IMR-90 (cell line): ENCODE data around the gene RPL36A. TPM values are rescaled to one million over a fixed set of nuclear protein-coding genes. Genes with fewer than 3 reads are reported as not detected.

ENCODE experiments used
- ATAC-seq: fragments of 200-7000 bp; cut with Tn5 transposase; 2 replicates; pipeline ENCODE4 v1.9.1; 2020; ENCODE audit warnings: low read depth, mild to moderate bottlenecking, moderate library complexity
- BruUV-seq: library from RNA; stranded (reverse); fragments of 400-500 nt; replicated peaks from 2 replicates; lab custom pipeline; 2021; lab: Mats Ljungman, UMichigan
- CTCF ChIA-PET: fragments of 300-600 bp; formaldehyde crosslinking; extraction: SDS; loops from one replicate; lab custom pipeline; 2021; ENCODE audit warnings: antibody characterized with exemption; lab: Yijun Ruan, JAX
- POLR2A ChIA-PET: fragments of 300-600 bp; sonication (Branson Sonifier 250); formaldehyde crosslinking; loops from one replicate; lab custom pipeline; 2022; ENCODE audit warnings: antibody characterized with exemption; ENCODE audit not compliant: unreplicated experiment; lab: Charles Lee
- DNase-seq: peaks from one replicate; pipeline ENCODE4 v3.0.0; 2013
- H2AFZ ChIP-seq: replicated peaks from 2 replicates; pipeline ENCODE3; 2013; ENCODE audit warnings: low read length, mild to moderate bottlenecking; ENCODE audit not compliant: poor library complexity
- H2AK5ac ChIP-seq: 2 replicates; pipeline ENCODE4 v1.6.1; 2013; ENCODE audit warnings: low read depth, low read length, inconsistent platforms
- H2AK9ac ChIP-seq: replicated peaks from 2 replicates; pipeline ENCODE3; 2013; ENCODE audit warnings: mild to moderate bottlenecking, low read depth, low read length, moderate library complexity; ENCODE audit not compliant: poor library complexity
- H2BK120ac ChIP-seq: 2 replicates; pipeline ENCODE4 v1.6.1; 2013; ENCODE audit warnings: low read depth, low read length, inconsistent platforms
- H2BK15ac ChIP-seq: 3 replicates; pipeline ENCODE4 v1.6.1; 2013; ENCODE audit warnings: low read depth, low read length, inconsistent platforms
- H2BK20ac ChIP-seq: 2 replicates; pipeline ENCODE4 v1.6.1; 2013; ENCODE audit warnings: low read depth, mild to moderate bottlenecking, inconsistent platforms, low read length, moderate library complexity
- H2BK5ac ChIP-seq: 2 replicates; pipeline ENCODE4 v1.6.1; 2013; ENCODE audit warnings: mild to moderate bottlenecking, low read depth, low read length, inconsistent platforms; ENCODE audit not compliant: poor library complexity, severe bottlenecking
- H3K14ac ChIP-seq: replicated peaks from 2 replicates; pipeline ENCODE4 v1.6.1; 2013; ENCODE audit warnings: low read depth, low read length, inconsistent platforms
- H3K18ac ChIP-seq: 2 replicates; pipeline ENCODE4 v1.6.1; 2013; ENCODE audit warnings: low read depth, low read length, control low read depth
- H3K23ac ChIP-seq: 2 replicates; pipeline ENCODE4 v1.6.1; 2013; ENCODE audit warnings: low read depth, low read length, inconsistent platforms
- H3K27ac ChIP-seq: 2 replicates; pipeline ENCODE4 v1.5.1; 2013; ENCODE audit warnings: mild to moderate bottlenecking, control low read depth, low read length; ENCODE audit not compliant: insufficient read depth
- H3K27me3 ChIP-seq: 2 replicates; pipeline ENCODE4 v1.6.1; 2013; ENCODE audit warnings: low read length; ENCODE audit not compliant: control insufficient read depth, insufficient read depth
- H3K36me3 ChIP-seq: 2 replicates; pipeline ENCODE4 v1.6.1; 2013; ENCODE audit warnings: low read length, mixed read lengths; ENCODE audit not compliant: control insufficient read depth, insufficient read depth
- H3K4ac ChIP-seq: 2 replicates; pipeline ENCODE4 v1.6.1; 2013; ENCODE audit warnings: low read depth, low read length, inconsistent platforms
- H3K4me1 ChIP-seq: 2 replicates; pipeline ENCODE4 v1.6.1; 2013; ENCODE audit warnings: low read length, mixed read lengths; ENCODE audit not compliant: control insufficient read depth, insufficient read depth
- H3K4me2 ChIP-seq: 2 replicates; pipeline ENCODE4 v1.6.1; 2013; ENCODE audit warnings: low read depth, mild to moderate bottlenecking, control low read depth, low read length, moderate library complexity
- H3K4me3 ChIP-seq: 2 replicates; pipeline ENCODE4 v1.5.1; 2013; ENCODE audit warnings: low read depth, mild to moderate bottlenecking, control low read depth, low read length, moderate library complexity; ENCODE audit not compliant: insufficient read depth
- H3K56ac ChIP-seq: 2 replicates; pipeline ENCODE4 v1.6.1; 2013; ENCODE audit warnings: low read length, inconsistent platforms; ENCODE audit not compliant: insufficient read depth; ENCODE audit errors: extremely low read depth
- H3K79me1 ChIP-seq, 2 experiments: 2 replicates each; pipeline ENCODE4 v1.6.1; 2013; ENCODE audit warnings: low read length in 2 of 2, inconsistent platforms in 1 of 2, low read depth in 1 of 2
- H3K9ac ChIP-seq: 2 replicates; pipeline ENCODE4 v1.6.1; 2013; ENCODE audit warnings: low read depth, low read length, control low read depth
- H3K9me1 ChIP-seq: 2 replicates; pipeline ENCODE4 v1.6.1; 2013; ENCODE audit warnings: low read length, inconsistent platforms; ENCODE audit not compliant: insufficient read depth
- H3K9me3 ChIP-seq: 2 replicates; pipeline ENCODE4 v1.6.1; 2013; ENCODE audit warnings: low read length; ENCODE audit not compliant: control insufficient read depth, insufficient read depth
- H4K20me1 ChIP-seq: 2 replicates; pipeline ENCODE4 v1.6.1; 2013; ENCODE audit warnings: low read length, inconsistent platforms; ENCODE audit not compliant: insufficient read depth
- H4K5ac ChIP-seq: 2 replicates; pipeline ENCODE4 v1.6.1; 2013; ENCODE audit warnings: mild to moderate bottlenecking, low read depth, low read length, control low read depth
- H4K8ac ChIP-seq, 2 experiments: 2 replicates each; pipeline ENCODE4 v1.6.1; 2013; ENCODE audit warnings: low read depth in 2 of 2, low read length in 2 of 2, control low read depth in 1 of 2, inconsistent platforms in 1 of 2
- H4K91ac ChIP-seq: 2 replicates; pipeline ENCODE4 v1.6.1; 2013; ENCODE audit warnings: low read depth, low read length, inconsistent platforms; ENCODE audit not compliant: insufficient read depth
- BHLHE40 ChIP-seq: fragments of 150-350 bp; IDR thresholded peaks from 2 replicates; pipeline ENCODE4 v1.6.1; 2016; ENCODE audit warnings: mild to moderate bottlenecking, low read depth, low read length
- CEBPB ChIP-seq: IDR thresholded peaks from 2 replicates; pipeline ENCODE4 v1.6.1; 2012; ENCODE audit warnings: low read depth, low read length, improper control_type of control experiment
- CHD1 ChIP-seq: IDR thresholded peaks from 2 replicates; pipeline ENCODE4 v1.6.1; 2012; ENCODE audit warnings: low read depth, low read length, improper control_type of control experiment
- FOS ChIP-seq: fragments of 150-350 bp; IDR thresholded peaks from 2 replicates; pipeline ENCODE4 v1.6.1; 2016; ENCODE audit warnings: low read depth, low read length
- MAFK ChIP-seq: IDR thresholded peaks from 2 replicates; pipeline ENCODE4 v1.6.1; 2012; ENCODE audit warnings: low read depth, low read length, improper control_type of control experiment
- MAZ ChIP-seq: IDR thresholded peaks from 2 replicates; pipeline ENCODE4 v1.6.1; 2012; ENCODE audit warnings: low read depth, mild to moderate bottlenecking, low read length, improper control_type of control experiment, moderate library complexity, borderline replicate concordance
- MXI1 ChIP-seq: IDR thresholded peaks from 2 replicates; pipeline ENCODE4 v1.6.1; 2012; ENCODE audit warnings: low read depth, mild to moderate bottlenecking, low read length, moderate library complexity, borderline replicate concordance
- NFE2L2 ChIP-seq: fragments of 150-350 bp; IDR thresholded peaks from 2 replicates; pipeline ENCODE4 v1.6.1; 2016; ENCODE audit warnings: low read depth, mild to moderate bottlenecking, low read length
- POLR2A ChIP-seq: IDR thresholded peaks from 2 replicates; pipeline ENCODE4 v1.6.1; 2012; ENCODE audit warnings: mild to moderate bottlenecking, low read depth, low read length
- RAD21 ChIP-seq: IDR thresholded peaks from 2 replicates; pipeline ENCODE4 v1.6.1; 2012; ENCODE audit warnings: low read length, improper control_type of control experiment
- RCOR1 ChIP-seq: IDR thresholded peaks from 2 replicates; pipeline ENCODE4 v1.6.1; 2012; ENCODE audit warnings: mild to moderate bottlenecking, low read length, improper control_type of control experiment; ENCODE audit not compliant: insufficient replicate concordance
- RFX5 ChIP-seq: IDR thresholded peaks from 2 replicates; pipeline ENCODE4 v1.8.0; 2012; ENCODE audit warnings: low read depth, mild to moderate bottlenecking, low read length, moderate library complexity
- SMC3 ChIP-seq: fragments of 150-350 bp; IDR thresholded peaks from 2 replicates; pipeline ENCODE4 v1.6.1; 2016; ENCODE audit warnings: low read depth, mild to moderate bottlenecking, antibody characterized with exemption, low read length, moderate library complexity
- WGBS, 2 experiments: methylation state at CpG; one replicate each; pipeline versions ENCODE4 v1.1.5 to v1.1.7; 2013; ENCODE audit warnings: missing lambda C conversion rate in 2 of 2; ENCODE audit not compliant: insufficient read length in 1 of 2; ENCODE audit errors: extremely low coverage in 2 of 2; 5-methylcytosine and 5-hydroxymethylcytosine counted together
- dilution Hi-C: fragments of 300-500 bp; cut with HindIII; formaldehyde crosslinking; loops from one replicate; pipeline ENCODE4 v1.14.3; 2018; ENCODE audit warnings: low sequenced_read_pairs; ENCODE audit not compliant: unreplicated experiment
- in situ Hi-C: fragments of 300-500 bp; cut with MboI; formaldehyde crosslinking; loops from 3 replicates; pipeline ENCODE4 v1.14.3; 2019; ENCODE audit warnings: low sequenced_read_pairs, inconsistent platforms, mixed read lengths
- intact Hi-C: fragments of 100-400 bp; cut with micrococcal nuclease; formaldehyde crosslinking; loops from 2 replicates; pipeline ENCODE4 v1.10.0; 2022
- polyA plus RNA-seq, 3 experiments: library from polyadenylated mRNA; depleted of rRNA; stranded (reverse); fragments of >200 nt; gene quantifications; 2 replicates each; pipeline ENCODE4 v1.2.3, GENCODE V29; 2012; ENCODE audit warnings: low replicate concordance in 1 of 3
- total RNA-seq: library from RNA; depleted of rRNA; stranded (reverse); fragments of >200 nt; gene quantifications from 2 replicates; pipeline ENCODE4 v1.2.3, GENCODE V29; 2012
- TF ChIP-seq, protein P1 (sequence below): conservative IDR thresholded peaks from 2 replicates; pipeline ENCODE4 v1.5.1; 2012; ENCODE audit warnings: mild to moderate bottlenecking, low read depth, low read length, improper control_type of control experiment
- TF ChIP-seq, protein P2 (sequence below): fragments of 150-350 bp; IDR thresholded peaks from 2 replicates; pipeline ENCODE4 v1.6.1; 2016; ENCODE audit warnings: low read depth, mild to moderate bottlenecking, low read length, moderate library complexity, borderline replicate concordance
- TF ChIP-seq, protein P3 (sequence below): fragments of 150-350 bp; IDR thresholded peaks from 2 replicates; pipeline ENCODE4 v1.6.1; 2017; ENCODE audit warnings: mild to moderate bottlenecking, antibody characterized with exemption, low read length, low read depth

RPL36A gene
- total and polyA plus RNA-seq, 2 of the 4 experiments (the other 2 are of a cell fraction) = 677 to 2,412 TPM

DNA sequence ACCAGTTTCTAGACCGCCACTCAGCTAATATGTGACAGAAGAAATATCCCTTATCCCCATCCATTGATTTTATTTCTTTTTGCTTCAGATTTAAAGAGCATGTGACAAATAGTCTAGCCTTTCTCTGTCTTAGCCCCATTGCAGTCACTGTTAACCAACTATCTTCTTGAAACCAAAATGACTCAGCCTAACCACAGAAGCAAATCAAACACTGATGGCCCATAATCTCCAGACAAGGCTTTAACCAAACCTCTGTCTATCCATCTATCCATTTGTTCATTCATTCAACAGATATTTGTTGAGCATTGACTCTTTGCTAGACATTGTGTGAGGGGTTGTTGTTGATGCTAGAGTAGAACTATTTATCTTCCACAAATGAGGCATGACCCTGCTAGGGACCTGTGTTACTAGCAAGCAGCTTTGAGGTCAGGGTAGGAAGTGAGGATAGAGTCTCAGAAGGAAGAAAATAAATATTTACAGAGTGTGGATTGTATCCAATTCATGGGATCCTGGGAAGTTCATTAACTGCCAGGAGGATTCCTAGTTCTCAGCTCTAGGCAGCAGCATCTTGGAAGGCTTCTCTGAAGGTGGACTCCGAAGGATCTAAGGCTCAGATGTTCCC lies 39.8 kb downstream of the RPL36A start:
- no TSS peak for BruUV-seq
- no CpG with 5 or more reads among the region's 2 CpGs for WGBS, 2 experiments

More for the DNA sequence above, 39.8 kb downstream of the RPL36A start:
- no peak overlapping the region for H4K5ac ChIP-seq
- H3K23ac ChIP-seq = no peak overlapping the region
- no peaks in the 10 kb centered on the region for H4K20me1 ChIP-seq
- no peaks in the 10 kb centered on the region for H3K9me1 ChIP-seq
- dilution Hi-C loops (no loop called here), in situ Hi-C loops (no loop called here), intact Hi-C loops (no loop called here)
- no peak overlapping the region for H3K4me3 ChIP-seq
- H3K79me1 ChIP-seq = no peaks in the 10 kb centered on the region
- H4K91ac ChIP-seq = no peak overlapping the region
- no peaks in the 10 kb centered on the region for H3K36me3 ChIP-seq
- no peak overlapping the region for H2AK9ac ChIP-seq
- H2BK20ac ChIP-seq = no peak overlapping the region
- no peak overlapping the region for H2AK5ac ChIP-seq
- no peak overlapping the region for H3K56ac ChIP-seq
- CTCF ChIA-PET = interaction anchor here (1.0 kb wide), 1 partner anchor 14 kb away, joined by 3 read pairs; no protein-coding TSS in a partner anchor
- H3K14ac ChIP-seq = no peak overlapping the region
- H3K27me3 ChIP-seq = no peaks in the 10 kb centered on the region
- peak overlapping the region; percentile 38 for H2BK5ac ChIP-seq
- no peaks in the 10 kb centered on the region; the same call in 1 of the 2 replicates for H3K9me3 ChIP-seq
- peaks cover 2% of the 10 kb centered on the region; the same call in 1 of the 2 replicates for H3K4me1 ChIP-seq
- no peak overlapping the region; the same call in 1 of the 2 replicates for H3K4ac ChIP-seq
- no peak overlapping the region for H3K9ac ChIP-seq
- TF ChIP-seq NFE2L2 (no peak), MAFK (no peak), FOS (no peak), MAZ (no peak), BHLHE40 (no peak), CHD1 (no peak), SMC3 (no peak), RAD21 (no peak), RFX5 (no peak), MXI1 (no peak), CEBPB (no peak), POLR2A (no peak), RCOR1 (no peak)
- TF ChIP-seq, protein P1, sequence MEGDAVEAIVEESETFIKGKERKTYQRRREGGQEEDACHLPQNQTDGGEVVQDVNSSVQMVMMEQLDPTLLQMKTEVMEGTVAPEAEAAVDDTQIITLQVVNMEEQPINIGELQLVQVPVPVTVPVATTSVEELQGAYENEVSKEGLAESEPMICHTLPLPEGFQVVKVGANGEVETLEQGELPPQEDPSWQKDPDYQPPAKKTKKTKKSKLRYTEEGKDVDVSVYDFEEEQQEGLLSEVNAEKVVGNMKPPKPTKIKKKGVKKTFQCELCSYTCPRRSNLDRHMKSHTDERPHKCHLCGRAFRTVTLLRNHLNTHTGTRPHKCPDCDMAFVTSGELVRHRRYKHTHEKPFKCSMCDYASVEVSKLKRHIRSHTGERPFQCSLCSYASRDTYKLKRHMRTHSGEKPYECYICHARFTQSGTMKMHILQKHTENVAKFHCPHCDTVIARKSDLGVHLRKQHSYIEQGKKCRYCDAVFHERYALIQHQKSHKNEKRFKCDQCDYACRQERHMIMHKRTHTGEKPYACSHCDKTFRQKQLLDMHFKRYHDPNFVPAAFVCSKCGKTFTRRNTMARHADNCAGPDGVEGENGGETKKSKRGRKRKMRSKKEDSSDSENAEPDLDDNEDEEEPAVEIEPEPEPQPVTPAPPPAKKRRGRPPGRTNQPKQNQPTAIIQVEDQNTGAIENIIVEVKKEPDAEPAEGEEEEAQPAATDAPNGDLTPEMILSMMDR = no peak
- TF ChIP-seq, protein P2, sequence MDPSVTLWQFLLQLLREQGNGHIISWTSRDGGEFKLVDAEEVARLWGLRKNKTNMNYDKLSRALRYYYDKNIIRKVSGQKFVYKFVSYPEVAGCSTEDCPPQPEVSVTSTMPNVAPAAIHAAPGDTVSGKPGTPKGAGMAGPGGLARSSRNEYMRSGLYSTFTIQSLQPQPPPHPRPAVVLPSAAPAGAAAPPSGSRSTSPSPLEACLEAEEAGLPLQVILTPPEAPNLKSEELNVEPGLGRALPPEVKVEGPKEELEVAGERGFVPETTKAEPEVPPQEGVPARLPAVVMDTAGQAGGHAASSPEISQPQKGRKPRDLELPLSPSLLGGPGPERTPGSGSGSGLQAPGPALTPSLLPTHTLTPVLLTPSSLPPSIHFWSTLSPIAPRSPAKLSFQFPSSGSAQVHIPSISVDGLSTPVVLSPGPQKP = no peak
- TF ChIP-seq, protein P3, sequence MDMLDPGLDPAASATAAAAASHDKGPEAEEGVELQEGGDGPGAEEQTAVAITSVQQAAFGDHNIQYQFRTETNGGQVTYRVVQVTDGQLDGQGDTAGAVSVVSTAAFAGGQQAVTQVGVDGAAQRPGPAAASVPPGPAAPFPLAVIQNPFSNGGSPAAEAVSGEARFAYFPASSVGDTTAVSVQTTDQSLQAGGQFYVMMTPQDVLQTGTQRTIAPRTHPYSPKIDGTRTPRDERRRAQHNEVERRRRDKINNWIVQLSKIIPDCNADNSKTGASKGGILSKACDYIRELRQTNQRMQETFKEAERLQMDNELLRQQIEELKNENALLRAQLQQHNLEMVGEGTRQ = no peak
- ATAC-seq = peak; percentile 69
- peak; percentile 54 for DNase-seq
- no peak overlapping the region for H2BK120ac ChIP-seq
- H2BK15ac ChIP-seq = no peak overlapping the region
- peak overlapping the region; percentile 39; the same call in 1 of the 2 replicates for H3K4me2 ChIP-seq
- POLR2A ChIA-PET = no interaction called here
- no peak overlapping the region for H4K8ac ChIP-seq
- no peak overlapping the region for H3K18ac ChIP-seq
- no peak overlapping the region for H3K27ac ChIP-seq
- no peak overlapping the region for H2AFZ ChIP-seq
